Sigmoid colon (tissue), 4 donors: ENCODE measurements around the gene DNAJC6.

Experiments used
- POLR2A ChIP-seq, 2 donors: fragments of 450-650 bp; IDR thresholded peaks; one replicate each; pipeline ENCODE4 v1.6.1; 2016; ENCODE audit warnings: antibody characterized with exemption in 2 of 2, mild to moderate bottlenecking in 2 of 2, moderate library complexity in 2 of 2
- POLR2AphosphoS5 ChIP-seq, 4 donors: sonication (generic); formaldehyde crosslinking; IDR thresholded peaks; one replicate each; pipeline ENCODE4 v1.6.1; 2017; ENCODE audit warnings: antibody characterized with exemption in 4 of 4

DNA sequence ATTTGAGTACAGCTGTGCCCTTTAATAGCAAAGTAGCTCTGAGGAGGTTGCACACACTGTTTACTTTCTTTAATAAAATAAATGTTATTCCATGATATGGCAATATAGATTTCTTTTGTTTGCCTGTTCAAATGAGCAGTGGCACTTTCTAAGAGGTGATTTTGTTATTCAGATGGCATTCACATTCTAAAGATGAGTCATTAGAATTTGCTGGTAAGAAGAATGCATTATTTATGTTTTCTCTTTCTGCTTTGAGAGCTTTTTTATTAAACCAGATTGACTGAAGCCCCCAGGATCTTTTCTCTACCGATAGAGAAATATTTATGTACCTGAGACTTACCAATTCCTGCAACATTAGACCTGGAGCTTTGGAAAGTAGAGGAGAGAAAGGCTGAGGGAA, 100.0 kb downstream of the DNAJC6 start:
- TF ChIP-seq POLR2A (IDR thresholded peaks at IDR 0.05): no peak
- no peak for TF ChIP-seq POLR2AphosphoS5 (IDR thresholded peaks at IDR 0.05)
